Measurements from ENCODE around the gene INO80. TPM values are rescaled to one million over a fixed set of nuclear protein-coding genes. Genes with fewer than 3 reads are reported as not detected.

The INO80 gene
- total and polyA plus RNA-seq, 2 donors (not counting 1 experiment from before 2014, with no cell fraction given) = 16.3 to 55.7 TPM

GRCh38 chr15:41006479-41006878 lies 109.6 kb downstream of the INO80 start:
- H3K27ac Mint-ChIP-seq = no peak overlapping the region
- TF ChIP-seq EZH2 (IDR thresholded peaks at IDR 0.05; ENCODE audit: borderline replicate concordance, insufficient read depth, low read depth, low read length, poor library complexity, severe bottlenecking) = no peak
- TF ChIP-seq, protein P1, sequence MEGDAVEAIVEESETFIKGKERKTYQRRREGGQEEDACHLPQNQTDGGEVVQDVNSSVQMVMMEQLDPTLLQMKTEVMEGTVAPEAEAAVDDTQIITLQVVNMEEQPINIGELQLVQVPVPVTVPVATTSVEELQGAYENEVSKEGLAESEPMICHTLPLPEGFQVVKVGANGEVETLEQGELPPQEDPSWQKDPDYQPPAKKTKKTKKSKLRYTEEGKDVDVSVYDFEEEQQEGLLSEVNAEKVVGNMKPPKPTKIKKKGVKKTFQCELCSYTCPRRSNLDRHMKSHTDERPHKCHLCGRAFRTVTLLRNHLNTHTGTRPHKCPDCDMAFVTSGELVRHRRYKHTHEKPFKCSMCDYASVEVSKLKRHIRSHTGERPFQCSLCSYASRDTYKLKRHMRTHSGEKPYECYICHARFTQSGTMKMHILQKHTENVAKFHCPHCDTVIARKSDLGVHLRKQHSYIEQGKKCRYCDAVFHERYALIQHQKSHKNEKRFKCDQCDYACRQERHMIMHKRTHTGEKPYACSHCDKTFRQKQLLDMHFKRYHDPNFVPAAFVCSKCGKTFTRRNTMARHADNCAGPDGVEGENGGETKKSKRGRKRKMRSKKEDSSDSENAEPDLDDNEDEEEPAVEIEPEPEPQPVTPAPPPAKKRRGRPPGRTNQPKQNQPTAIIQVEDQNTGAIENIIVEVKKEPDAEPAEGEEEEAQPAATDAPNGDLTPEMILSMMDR (IDR thresholded peaks at IDR 0.05) = no peak

GRCh38 chr15:41004490-41004889 lies 111.6 kb downstream of the INO80 start:
- Histone ChIP-seq H3K36me3 (replicated peaks in 1 of 2; ENCODE audit: control extremely low read depth in 1 of 2, control insufficient read depth in 1 of 2, extremely low read depth in 1 of 2, insufficient read depth in 2 of 2, low read length in 1 of 2) (peaks cover 11 to 48% of the 10 kb centered on the region in 2 experiments), H3K27me3 (replicated peaks in 1 of 4; ENCODE audit: control extremely low read depth in 1 of 4, control insufficient read depth in 3 of 4, insufficient read depth in 4 of 4, low read length in 3 of 4) (no peaks in the 10 kb centered on the region), H3K4me1 (ENCODE audit: control insufficient read depth in 2 of 2, insufficient read depth in 2 of 2, low read length in 2 of 2) (no peaks in the 10 kb centered on the region), H3K4me3 (ENCODE audit: control extremely low read depth in 1 of 5, extremely low read depth in 1 of 5, insufficient read depth in 1 of 5, low read depth in 2 of 5, low read length in 4 of 5) (no peak overlapping the region), H3K27ac (ENCODE audit: low read length in 2 of 2) (no peak overlapping the region), H3K4me2 (replicated peaks; ENCODE audit: low read depth, low read length, poor library complexity, severe bottlenecking) (no peak overlapping the region), H3K79me2 (ENCODE audit: control insufficient read depth, insufficient read depth, low read length) (no peaks in the 10 kb centered on the region), H3K9ac (ENCODE audit: low read length) (no peak overlapping the region), H2AFZ (ENCODE audit: insufficient read depth, low read depth, low read length, poor library complexity, severe bottlenecking) (no peak overlapping the region), H3K9me3 (ENCODE audit: control extremely low read depth in 1 of 3, control insufficient read depth in 2 of 3, insufficient read depth in 1 of 3, low read length in 2 of 3) (no peaks in the 10 kb centered on the region), H4K20me1 (ENCODE audit: control insufficient read depth, insufficient read depth, low read length, poor library complexity, severe bottlenecking) (no peaks in the 10 kb centered on the region)
- no peaks in the 10 kb centered on the region for H3K4me1 Mint-ChIP-seq
- DNase-seq (no peak), ATAC-seq (ENCODE audit: low read depth) (no peak)
- ChIA-PET POLR2A (no interaction called here), CTCF (interaction anchor here (1.6 kb wide), 1 partner anchor 19 kb away, joined by 6 read pairs; no protein-coding TSS in a partner anchor)
- H3K27me3 Mint-ChIP-seq = no peaks in the 10 kb centered on the region
- H3K4me3 Mint-ChIP-seq = no peak overlapping the region
- intact Hi-C loops (cut with micrococcal nuclease) = no loop called here
- H3K27ac Mint-ChIP-seq = no peak overlapping the region
- TF ChIP-seq EZH2 (IDR thresholded peaks at IDR 0.05; ENCODE audit: borderline replicate concordance, insufficient read depth, low read depth, low read length, poor library complexity, severe bottlenecking) = no peak
- TF ChIP-seq, protein P1 (IDR thresholded peaks at IDR 0.05) = no peak
- WGBS (ENCODE audit: insufficient coverage) = 100% methylated on average over 2 of the region's 3 CpGs
- H3K9me3 Mint-ChIP-seq (ENCODE audit: insufficient read depth) = no peaks in the 10 kb centered on the region

More at GRCh38 chr15:41006479-41006878, 109.6 kb downstream of the INO80 start:
- no peaks in the 10 kb centered on the region for H3K4me1 ChIP-seq (ENCODE audit: control insufficient read depth in 2 of 2, insufficient read depth in 2 of 2, low read length in 2 of 2)
- Mint-ChIP-seq H3K4me1 (no peaks in the 10 kb centered on the region), H3K9me3 (ENCODE audit: insufficient read depth) (no peaks in the 10 kb centered on the region), H3K27me3 (no peaks in the 10 kb centered on the region), H3K4me3 (no peak overlapping the region)
- no peak overlapping the region for H3K9ac ChIP-seq (ENCODE audit: low read length)
- H3K4me2 ChIP-seq (replicated peaks; ENCODE audit: low read depth, low read length, poor library complexity, severe bottlenecking) = no peak overlapping the region
- no peak for ATAC-seq (ENCODE audit: low read depth)
- H3K4me3 ChIP-seq (ENCODE audit: control extremely low read depth in 1 of 5, extremely low read depth in 1 of 5, insufficient read depth in 1 of 5, low read depth in 2 of 5, low read length in 4 of 5) = no peak overlapping the region
- H2AFZ ChIP-seq (ENCODE audit: insufficient read depth, low read depth, low read length, poor library complexity, severe bottlenecking) = no peak overlapping the region
- ChIA-PET CTCF (interaction anchor here (0.7 to 1.6 kb wide), 3 partner anchors 12 to 100 kb away, joined by 3 to 4 read pairs (median 4); no protein-coding TSS in a partner anchor), POLR2A (no interaction called here)
- 100% methylated on average over 1 of the region's 2 CpGs for WGBS (ENCODE audit: insufficient coverage)
- no peaks in the 10 kb centered on the region for H4K20me1 ChIP-seq (ENCODE audit: control insufficient read depth, insufficient read depth, low read length, poor library complexity, severe bottlenecking)
- intact Hi-C loops (cut with micrococcal nuclease) = no loop called here
- H3K27ac ChIP-seq (ENCODE audit: low read length in 2 of 2) = no peak overlapping the region
- peaks cover 11 to 54% of the 10 kb centered on the region in 2 experiments for H3K36me3 ChIP-seq (replicated peaks in 1 of 2; ENCODE audit: control extremely low read depth in 1 of 2, control insufficient read depth in 1 of 2, extremely low read depth in 1 of 2, insufficient read depth in 2 of 2, low read length in 1 of 2)
- H3K79me2 ChIP-seq (ENCODE audit: control insufficient read depth, insufficient read depth, low read length) = no peaks in the 10 kb centered on the region
- DNase-seq = no peak
- no peaks in the 10 kb centered on the region for H3K9me3 ChIP-seq (ENCODE audit: control extremely low read depth in 1 of 3, control insufficient read depth in 2 of 3, insufficient read depth in 1 of 3, low read length in 2 of 3)
- no peaks in the 10 kb centered on the region for H3K27me3 ChIP-seq (replicated peaks in 1 of 4; ENCODE audit: control extremely low read depth in 1 of 4, control insufficient read depth in 3 of 4, insufficient read depth in 4 of 4, low read length in 3 of 4)

All from B cell (primary cell).